CD4-positive, alpha-beta T cell (primary cell): ENCODE measurements around the gene DENND1A. TPM values are rescaled to one million over a fixed set of nuclear protein-coding genes. Genes with fewer than 3 reads are reported as not detected.

Experiments
- ATAC-seq: fragments of 200-7000 bp; cut with Tn5 transposase; one replicate; pipeline ENCODE4 v1.10.0; 2022; ENCODE audit warnings: mild to moderate bottlenecking; ENCODE audit not compliant: poor library complexity
- CTCF ChIA-PET: fragments of 350-600 bp; sonication (Branson Sonifier 250); formaldehyde crosslinking; loops from one replicate; lab custom pipeline; 2021; ENCODE audit warnings: antibody characterized with exemption, inconsistent platforms; lab: Charles Lee
- POLR2A ChIA-PET: fragments of 350-600 bp; sonication (Branson Sonifier 250); formaldehyde crosslinking; loops from one replicate; lab custom pipeline; 2021; ENCODE audit warnings: antibody characterized with exemption, inconsistent platforms; lab: Charles Lee
- DNase-seq, 14 experiments: peaks; one replicate each; pipeline ENCODE4 v3.0.0-alpha.2; 2013 to 2020; ENCODE audit warnings: mixed read lengths in 2 of 14
- H3K27ac ChIP-seq, 2 donors: one replicate each; pipeline versions ENCODE4 v1.5.1 to v1.7.0; 2013; ENCODE audit warnings: low read length in 2 of 2, low read depth in 1 of 2, mild to moderate bottlenecking in 1 of 2
- H3K27me3 ChIP-seq, 2 experiments: 1 replicate in 1 of 2; 2 replicates in 1 of 2; pipeline versions ENCODE4 v1.6.1 to v1.7.0; 2013; ENCODE audit warnings: low read length in 2 of 2, control low read depth in 1 of 2, mild to moderate bottlenecking in 1 of 2, moderate library complexity in 1 of 2; ENCODE audit not compliant: insufficient read depth in 2 of 2, control insufficient read depth in 1 of 2
- H3K36me3 ChIP-seq: one replicate; pipeline ENCODE4 v1.6.1; 2013; ENCODE audit warnings: low read length, control low read depth; ENCODE audit not compliant: insufficient read depth
- H3K4me1 ChIP-seq: one replicate; pipeline ENCODE4 v1.6.1; 2013; ENCODE audit warnings: low read length, control low read depth; ENCODE audit not compliant: insufficient read depth
- H3K4me3 ChIP-seq: one replicate; pipeline ENCODE4 v1.5.1; 2013; ENCODE audit warnings: mild to moderate bottlenecking, low read length, moderate library complexity
- H3K9me3 ChIP-seq, 2 experiments: 1 replicate in 1 of 2; 2 replicates in 1 of 2; pipeline versions ENCODE4 v1.6.1 to v1.7.0; 2013; ENCODE audit warnings: low read length in 2 of 2, mild to moderate bottlenecking in 2 of 2, control low read depth in 1 of 2, moderate library complexity in 1 of 2; ENCODE audit not compliant: control insufficient read depth in 1 of 2, insufficient read depth in 1 of 2
- H3K27ac Mint-ChIP-seq: one replicate; pipeline ENCODE4 v1.8.0; 2020; ENCODE audit warnings: mixed read lengths
- H3K27me3 Mint-ChIP-seq: one replicate; pipeline ENCODE4 v1.8.0; 2021; ENCODE audit warnings: mixed read lengths
- H3K36me3 Mint-ChIP-seq: one replicate; pipeline ENCODE4 v1.8.0; 2021; ENCODE audit warnings: low read depth, mixed read lengths
- H3K4me1 Mint-ChIP-seq: one replicate; pipeline ENCODE4 v1.8.0; 2021; ENCODE audit warnings: low read depth, mixed read lengths
- H3K4me3 Mint-ChIP-seq: one replicate; pipeline ENCODE4 v1.8.0; 2020; ENCODE audit warnings: mild to moderate bottlenecking, mixed read lengths
- H3K9me3 Mint-ChIP-seq: one replicate; pipeline ENCODE4 v1.8.0; 2020; ENCODE audit warnings: mixed read lengths
- CTCF ChIP-seq: fragments of 200-600 bp; IDR thresholded peaks from one replicate; pipeline ENCODE4 v1.8.0; 2022; ENCODE audit warnings: antibody characterized with exemption, mild to moderate bottlenecking
- intact Hi-C, 2 experiments: fragments of 100-400 bp; cut with DNase I in 1 of 2; cut with micrococcal nuclease in 1 of 2; formaldehyde crosslinking; loops; one replicate each; pipeline versions ENCODE4 v1.15.1 to v1.9.0; 2023 to 2025; cut with DNase I, micrococcal nuclease
- total RNA-seq, 174 experiments: library from RNA in 2 of 174; stranded (reverse) in 2 of 174; gene quantifications; one replicate each; pipeline ENCODE4 v1.2.3 and lab custom pipeline; 2021 to 2026

DENND1A gene
- total RNA-seq, 2 experiments from 2014 or later, result 20.0 to 20.6 TPM

DNA sequence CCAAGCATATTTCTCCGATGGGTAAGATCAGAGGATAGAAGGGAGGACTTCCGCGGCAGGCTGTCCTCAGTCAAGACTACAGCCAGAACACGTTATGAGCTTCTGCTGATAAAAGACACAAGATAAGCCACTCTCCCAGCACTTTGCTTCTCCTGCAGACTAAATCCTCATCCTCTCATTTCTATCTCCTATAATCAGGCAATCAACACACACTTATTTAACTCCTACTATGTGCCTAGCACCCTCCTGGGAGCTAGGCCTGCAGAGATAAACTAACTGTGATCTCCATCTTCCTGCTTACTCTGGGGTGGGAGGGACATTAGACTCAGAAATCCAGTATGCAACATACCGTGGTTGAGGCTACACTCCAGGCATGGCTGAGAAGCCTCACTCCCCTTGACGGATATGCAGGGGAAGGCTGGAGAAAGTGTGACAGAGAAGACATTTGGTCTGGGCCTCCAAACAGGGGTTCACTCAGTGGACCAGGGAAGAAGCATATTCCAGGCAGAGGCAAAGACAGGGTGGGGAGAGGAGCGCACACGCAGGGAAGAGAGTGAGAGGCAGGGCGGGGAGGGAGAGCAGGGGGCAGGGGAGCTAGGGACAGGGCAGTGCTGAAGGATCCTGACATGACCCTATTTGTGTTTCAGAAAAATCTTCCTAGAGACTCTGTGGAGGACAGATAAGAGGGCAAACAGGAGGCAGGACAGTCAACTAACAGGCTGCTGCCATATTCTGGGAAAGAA is 274.1 kb downstream of the DENND1A start:
- Mint-ChIP-seq H3K27me3 (no peaks in the 10 kb centered on the region), H3K9me3 (no peaks in the 10 kb centered on the region), H3K36me3 (peaks cover 61% of the 10 kb centered on the region), H3K27ac (no peak overlapping the region), H3K4me1 (no peaks in the 10 kb centered on the region), H3K4me3 (no peak overlapping the region)
- Histone ChIP-seq H3K9me3 (no peaks in the 10 kb centered on the region), H3K4me1 (no peaks in the 10 kb centered on the region), H3K27me3 (no peaks in the 10 kb centered on the region), H3K4me3 (no peak overlapping the region), H3K36me3 (peaks cover 5% of the 10 kb centered on the region), H3K27ac (no peak overlapping the region)
- ATAC-seq, result no peak
- TF ChIP-seq CTCF, result no peak
- ChIA-PET CTCF (no interaction called here), POLR2A (no interaction called here)
- intact Hi-C loops, result no loop called here
- DNase-seq, result no peak

- CTCF ChIA-PET, result no interaction called here
- H3K9me3 ChIP-seq, result no peaks in the 10 kb centered on the region
- H3K36me3 Mint-ChIP-seq, result peaks cover 59% of the 10 kb centered on the region
These were observed 274.8 kb downstream of the DENND1A start for GRCh38 chr9:123654994-123655637.

More at GRCh38 chr9:123654994-123655637, 274.8 kb downstream of the DENND1A start:
- Histone ChIP-seq H3K4me3 (no peak overlapping the region), H3K4me1 (no peaks in the 10 kb centered on the region), H3K27me3 (no peaks in the 10 kb centered on the region), H3K36me3 (peaks cover 5% of the 10 kb centered on the region), H3K27ac (no peak overlapping the region)
- intact Hi-C loops, result no loop called here
- H3K27me3 Mint-ChIP-seq, result no peaks in the 10 kb centered on the region
- H3K4me3 Mint-ChIP-seq, result no peak overlapping the region
- H3K4me1 Mint-ChIP-seq, result no peaks in the 10 kb centered on the region
- no peaks in the 10 kb centered on the region for H3K9me3 Mint-ChIP-seq
- TF ChIP-seq CTCF, result no peak
- DNase-seq, result no peak
- POLR2A ChIA-PET, result no interaction called here
- no peak for ATAC-seq
- no peak overlapping the region for H3K27ac Mint-ChIP-seq
